Kidney capillary endothelial cell (primary cell): ENCODE data around the gene GCHFR.

Source experiments
- DNase-seq: peaks from one replicate; pipeline ENCODE4 v3.0.0-alpha.2; 2018; ENCODE audit warnings: low spot score

The GCHFR gene

DNA sequence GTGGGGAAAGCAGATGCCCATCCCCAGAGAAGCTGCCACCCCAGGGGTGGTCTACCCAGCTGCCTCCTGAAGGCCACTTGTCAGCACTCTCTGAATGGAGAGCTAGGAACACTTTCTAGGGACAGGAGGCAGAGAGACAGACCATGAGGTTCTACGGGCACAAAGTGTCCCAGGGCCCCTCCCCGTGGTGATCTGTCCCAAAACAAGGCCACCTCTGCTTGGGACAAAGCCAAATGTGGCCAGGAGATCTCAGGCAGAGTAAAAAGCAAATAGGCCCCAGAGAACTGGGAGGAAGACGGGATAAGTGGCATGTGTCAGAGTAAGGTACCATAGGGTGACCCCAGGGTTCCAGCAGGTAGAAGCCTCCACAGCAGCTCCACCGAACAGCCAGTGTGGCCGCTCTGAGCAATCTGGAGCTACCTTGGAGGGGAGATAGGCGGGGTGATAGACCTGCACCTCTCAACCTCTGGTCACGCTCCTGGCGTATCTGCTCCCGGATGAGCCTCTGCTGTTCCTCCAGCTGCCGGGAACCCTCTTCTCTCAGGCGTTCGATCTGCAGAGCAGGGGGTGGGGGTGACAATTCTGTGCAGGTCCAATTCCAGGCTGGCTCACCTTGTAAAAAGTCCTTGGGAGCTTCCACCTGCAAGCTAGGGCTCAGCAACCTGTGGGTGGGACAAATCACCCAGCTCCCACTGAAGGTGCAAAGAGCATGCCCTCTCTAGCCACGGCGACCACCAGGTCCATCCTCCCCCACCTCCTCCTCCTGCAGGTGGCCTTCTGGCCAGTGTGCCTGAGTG lies 12.1 kb downstream of the GCHFR start:
- no peak for DNase-seq

DNA sequence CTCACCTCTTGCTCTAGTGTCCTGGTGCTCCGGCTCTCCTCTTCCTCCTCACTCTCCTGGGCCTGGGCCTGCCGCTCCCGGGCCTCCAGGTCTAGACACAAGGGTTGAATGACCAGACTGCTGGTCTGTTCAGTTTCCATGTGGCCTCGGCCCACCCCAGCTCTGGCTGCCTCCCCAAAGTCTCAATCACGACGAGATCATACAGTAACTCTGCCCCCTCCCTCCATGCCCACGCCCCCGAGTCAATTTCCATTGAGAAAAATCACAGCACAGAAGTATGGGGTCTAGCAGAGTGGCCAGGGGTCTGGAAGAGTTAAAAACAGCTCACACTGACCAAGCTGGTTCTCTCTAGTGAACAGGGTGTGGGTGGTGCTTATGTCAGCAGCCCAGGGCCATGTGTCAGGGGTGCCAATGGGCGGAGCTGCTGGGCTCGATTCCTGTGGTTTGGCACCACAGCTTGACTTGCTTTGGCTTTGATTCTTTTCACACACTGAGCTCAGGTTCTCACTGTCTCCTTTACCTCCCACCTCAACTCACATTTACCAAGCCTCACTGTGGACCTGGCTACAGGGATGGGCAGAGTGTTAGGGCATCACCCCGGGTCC lies 12.8 kb downstream of the GCHFR start:
- DNase-seq = no peak

DNA sequence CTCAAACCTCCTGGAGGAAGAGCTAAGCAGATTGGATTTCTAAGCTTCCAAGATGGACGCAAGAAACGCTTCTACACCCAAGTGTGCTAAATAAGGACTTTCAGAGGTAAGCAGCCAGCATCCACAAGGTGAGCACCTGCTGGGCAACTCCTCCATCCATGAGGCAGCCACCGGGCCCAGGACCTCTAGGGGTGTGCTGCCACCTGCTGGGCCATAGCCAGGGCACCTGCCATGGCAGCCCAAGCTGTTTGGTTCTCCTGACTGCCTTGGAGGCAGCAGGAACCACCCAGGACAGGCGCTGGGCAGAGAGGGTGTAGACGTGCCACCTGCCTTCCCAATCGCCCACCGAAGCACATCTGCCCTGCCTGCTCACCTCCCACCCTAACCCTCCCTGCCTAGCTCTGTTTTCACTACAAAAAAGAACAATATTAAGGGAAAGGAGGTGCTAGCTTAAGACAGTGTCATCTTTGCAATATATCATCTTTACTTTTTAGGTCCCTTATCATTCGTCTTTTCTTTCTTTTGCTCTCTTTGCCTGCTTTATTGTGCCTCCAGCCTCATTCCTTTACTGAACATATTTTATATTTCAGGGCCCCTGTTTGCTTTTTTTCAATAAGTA lies 18.9 kb downstream of the GCHFR start:
- no peak for DNase-seq

DNA sequence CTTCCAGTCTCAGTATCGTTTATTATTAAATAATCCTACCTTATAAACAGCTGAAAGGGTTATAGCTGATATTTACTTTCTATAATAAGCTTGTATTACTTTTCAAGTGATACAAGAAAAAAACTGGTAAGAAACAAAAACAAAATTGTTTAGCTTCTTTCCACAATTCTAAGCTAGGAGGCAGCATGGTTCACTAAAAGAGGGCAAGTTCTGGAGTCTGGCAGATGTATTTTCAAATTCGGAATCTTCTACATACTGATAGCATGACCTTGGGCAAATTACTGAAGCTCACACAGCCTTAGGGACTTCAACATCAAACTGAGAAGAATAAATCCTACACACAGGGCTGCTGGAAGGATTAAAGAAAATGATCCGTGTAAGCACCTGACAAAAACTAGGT lies 21.3 kb downstream of the GCHFR start:
- DNase-seq = no peak

DNA sequence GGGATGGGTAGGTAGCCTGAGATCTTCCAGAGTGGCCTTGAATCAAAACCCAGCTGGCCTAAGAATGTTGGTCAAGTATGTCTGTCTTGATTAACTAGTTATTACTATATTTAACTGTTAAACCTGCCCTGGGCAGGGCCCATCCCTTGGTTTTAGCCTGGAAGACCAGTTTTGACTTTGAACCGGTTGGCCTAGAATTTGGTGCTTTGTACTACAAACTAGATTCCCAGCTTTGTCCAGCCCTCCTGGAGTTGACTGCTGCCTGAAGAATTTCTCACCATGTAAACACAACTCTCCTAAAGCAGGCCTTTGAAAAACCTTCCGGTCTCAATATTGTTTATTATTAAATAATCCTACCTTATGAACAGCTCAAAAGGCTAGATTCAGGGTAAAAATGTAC lies 21.9 kb downstream of the GCHFR start:
- no peak for DNase-seq

DNA sequence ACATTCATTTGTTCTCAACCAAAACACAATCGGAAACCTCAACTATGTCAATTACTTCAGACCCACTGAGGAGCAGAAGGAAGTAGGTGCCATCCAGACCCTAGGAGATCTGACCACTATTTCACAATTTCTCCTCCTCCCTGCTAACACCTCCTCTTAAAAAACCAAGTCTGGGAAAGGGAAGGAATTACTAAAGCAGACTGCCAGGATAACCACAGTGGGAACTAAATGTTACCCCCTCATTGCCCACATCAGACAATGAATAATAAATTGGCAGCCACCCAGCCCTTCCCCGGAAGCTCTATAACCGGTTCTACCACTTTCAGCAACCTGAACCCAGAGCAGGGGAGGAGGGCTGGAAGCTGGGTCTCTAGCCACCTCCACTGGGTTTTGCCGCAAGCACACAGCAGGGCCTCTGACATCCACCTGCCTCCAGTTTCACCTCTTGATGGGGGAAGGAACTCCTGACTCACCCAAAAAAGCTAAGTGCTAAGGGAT lies 23.5 kb downstream of the GCHFR start:
- DNase-seq = no peak

DNA sequence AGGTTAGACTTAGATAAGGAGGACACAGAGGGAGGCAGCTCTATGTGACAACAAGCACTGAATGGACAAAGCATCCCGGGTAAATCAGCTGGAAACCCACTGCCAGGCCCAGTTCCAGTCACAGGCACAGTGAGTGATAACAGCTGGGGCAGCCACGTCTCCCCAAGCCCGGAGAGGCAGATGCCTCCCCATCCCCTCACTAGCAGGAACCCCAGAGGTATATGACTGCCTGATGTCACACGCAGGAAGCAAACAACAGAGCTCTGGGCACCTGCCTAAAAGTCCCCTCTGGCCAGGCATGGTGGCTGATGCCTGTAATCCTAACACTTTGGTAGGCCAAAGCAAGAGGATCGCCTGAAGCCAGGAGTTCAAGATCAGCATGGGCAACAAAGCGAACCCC lies 24.1 kb downstream of the GCHFR start:
- no peak for DNase-seq

DNA sequence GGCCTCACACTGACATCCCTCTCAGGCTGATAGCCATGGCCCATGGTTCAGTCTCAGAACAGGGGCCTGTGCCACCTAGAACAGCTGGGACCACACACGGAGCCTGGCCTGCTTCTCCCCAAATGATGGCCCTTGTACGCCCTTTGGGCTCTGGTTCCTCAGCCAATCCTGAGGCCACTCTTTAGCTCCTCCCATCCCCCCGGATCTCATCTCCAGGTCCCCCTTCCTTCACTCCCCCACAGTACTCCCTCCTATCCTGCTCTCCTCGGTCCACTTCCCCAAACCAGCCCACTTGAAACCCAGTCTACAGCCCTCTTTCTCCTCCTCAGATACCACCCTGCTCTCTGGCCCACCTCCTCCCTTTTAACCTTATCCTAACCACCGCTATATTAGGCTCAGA lies 25.3 kb downstream of the GCHFR start:
- no peak for DNase-seq

DNA sequence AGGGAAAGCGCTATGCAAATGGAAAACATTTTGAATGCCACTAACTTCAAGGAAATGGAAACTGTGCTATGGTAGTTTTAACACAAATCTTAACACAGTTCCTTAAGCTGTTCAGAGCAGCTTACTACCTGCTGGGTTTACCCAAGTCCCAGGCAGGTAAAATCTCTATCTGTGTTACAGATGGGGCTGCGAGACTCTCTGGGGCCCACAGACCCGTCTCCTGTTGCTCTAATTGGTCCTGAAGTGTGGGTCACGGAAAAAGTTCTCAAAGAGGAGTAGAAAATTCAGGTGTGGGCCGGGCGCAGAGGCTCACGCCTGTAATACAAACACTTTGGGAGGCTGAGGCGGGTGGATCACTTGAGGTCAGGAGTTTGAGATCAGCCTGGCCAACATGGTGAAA lies 26.1 kb downstream of the GCHFR start:
- no peak for DNase-seq

DNA sequence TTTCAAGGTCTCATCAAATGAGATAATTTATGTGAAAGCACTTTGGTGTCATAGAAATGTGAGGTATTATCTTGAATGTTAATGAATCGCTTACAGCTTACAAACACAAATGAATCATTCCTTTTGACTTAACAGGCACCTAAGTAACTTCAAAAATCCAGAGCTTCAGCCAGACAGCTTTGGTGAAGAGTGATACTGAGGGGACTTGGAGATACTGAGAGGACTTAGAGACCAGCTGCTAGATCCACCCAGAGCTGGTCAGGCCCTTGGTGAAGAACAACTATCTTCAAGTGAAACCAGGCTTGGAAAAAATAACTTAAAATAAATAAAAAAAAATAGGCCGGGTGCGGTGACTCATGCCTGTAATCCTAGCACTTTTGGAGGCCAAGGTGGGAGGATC lies 26.9 kb downstream of the GCHFR start:
- DNase-seq = no peak

DNA sequence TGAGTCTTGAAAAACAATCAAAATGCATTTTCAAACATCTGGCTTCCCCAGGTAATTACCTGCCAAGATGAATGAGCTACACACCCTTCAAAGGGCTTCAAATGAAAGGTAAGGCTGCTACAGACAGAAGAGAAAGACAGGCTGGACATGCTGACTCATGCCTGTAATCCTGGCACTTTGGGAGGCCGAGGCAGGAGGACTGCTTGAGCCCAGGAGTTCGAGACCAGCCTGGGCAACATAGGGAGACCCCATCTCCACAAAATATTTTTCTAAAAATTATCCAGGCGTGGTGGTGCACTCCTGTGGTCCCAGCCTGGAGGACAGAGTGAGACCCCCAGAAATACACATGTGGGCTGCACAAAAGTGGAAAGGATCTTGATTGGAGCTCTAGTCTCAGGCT lies 28.5 kb downstream of the GCHFR start:
- no peak for DNase-seq

DNA sequence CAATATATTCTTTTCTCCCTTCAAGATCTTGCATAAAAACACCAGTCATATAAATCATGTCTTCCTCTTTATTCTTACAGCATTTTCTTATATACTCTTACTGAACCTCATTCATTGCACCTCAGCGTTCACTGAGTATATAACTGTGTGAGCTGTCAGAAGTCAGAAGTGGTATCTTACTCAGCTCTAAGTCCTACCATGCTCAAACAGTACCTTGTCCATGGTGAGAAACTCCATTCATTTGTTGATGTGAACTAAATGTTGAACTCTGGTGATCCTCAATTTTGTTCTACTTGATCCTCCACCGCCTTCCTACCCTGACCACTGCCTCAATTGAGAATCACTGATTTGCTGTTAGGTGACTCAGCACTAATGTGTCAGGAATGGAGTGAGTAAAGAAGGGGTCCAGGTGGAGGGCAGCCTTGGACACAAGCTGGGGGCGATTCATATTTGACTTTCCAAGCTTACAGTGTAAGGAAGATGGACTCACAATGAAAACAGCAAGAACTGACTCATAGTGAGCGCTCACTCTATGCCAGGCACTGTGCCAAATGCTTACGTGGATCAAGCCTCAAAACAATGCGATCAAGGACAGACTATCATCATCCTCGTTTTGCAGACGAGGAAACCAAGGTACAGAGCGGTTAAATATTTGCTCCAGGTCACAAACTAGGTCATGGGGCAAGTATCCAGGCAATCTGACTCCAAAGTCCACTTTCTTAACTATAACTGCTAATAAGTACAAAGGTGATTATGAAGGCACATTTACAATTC lies 29.5 kb downstream of the GCHFR start:
- DNase-seq = peak; percentile 89

DNA sequence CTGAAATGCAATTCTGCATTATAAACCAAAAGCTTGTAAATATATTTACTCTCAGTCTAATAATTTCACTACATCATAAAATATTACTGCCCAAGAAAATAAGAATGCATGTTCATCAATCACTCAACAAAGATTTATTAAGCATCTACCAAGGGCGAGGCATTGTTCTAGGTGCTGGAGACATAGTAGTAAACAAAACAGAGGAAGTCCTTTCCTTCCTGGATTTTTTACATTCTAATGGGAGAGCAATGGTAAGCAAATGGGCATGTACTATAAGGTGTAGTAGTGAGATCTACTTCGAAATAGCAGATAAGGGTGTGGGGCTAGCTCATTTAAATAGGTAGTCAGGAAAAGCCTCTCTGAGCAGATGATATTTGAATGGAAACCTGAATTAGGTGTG lies 32.2 kb downstream of the GCHFR start:
- no peak for DNase-seq

DNA sequence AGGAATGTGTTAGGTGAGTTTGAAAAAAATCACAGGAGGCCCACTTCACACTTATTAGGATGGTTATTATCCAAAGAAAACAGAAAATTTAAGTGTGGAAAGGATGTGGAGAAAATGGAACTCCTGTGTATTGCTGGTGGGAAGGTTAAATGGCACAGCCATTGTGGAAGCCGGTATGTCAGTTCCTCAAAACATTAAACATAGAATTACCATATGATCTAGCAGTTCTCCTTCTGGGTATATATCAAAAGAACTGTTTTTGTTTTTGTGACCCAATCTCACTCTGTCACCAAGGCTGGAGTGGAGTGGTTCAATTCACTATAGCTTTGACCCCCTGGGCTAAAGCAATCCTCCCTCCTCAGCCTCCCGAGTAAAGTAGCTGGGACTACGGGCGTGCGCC lies 32.6 kb downstream of the GCHFR start:
- DNase-seq = no peak

DNA sequence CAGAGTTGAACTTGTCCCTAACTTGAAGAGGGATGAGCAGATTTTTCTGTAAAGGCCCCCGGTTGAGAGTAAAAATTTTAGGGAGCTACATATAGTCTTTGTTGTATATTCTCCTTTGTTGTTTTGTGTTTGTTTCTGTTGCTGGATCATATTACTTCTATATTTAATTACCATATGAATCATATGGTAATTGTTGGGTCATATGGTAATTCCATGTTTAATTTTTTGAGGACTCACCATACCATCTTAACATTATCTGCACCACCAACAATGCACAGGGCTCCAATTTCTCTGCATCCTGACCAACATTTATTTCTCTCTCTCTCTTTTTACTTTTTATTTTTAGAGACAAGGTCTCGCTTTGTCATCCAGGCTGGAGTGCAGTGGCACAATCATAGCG lies 35.7 kb downstream of the GCHFR start:
- DNase-seq = no peak

DNA sequence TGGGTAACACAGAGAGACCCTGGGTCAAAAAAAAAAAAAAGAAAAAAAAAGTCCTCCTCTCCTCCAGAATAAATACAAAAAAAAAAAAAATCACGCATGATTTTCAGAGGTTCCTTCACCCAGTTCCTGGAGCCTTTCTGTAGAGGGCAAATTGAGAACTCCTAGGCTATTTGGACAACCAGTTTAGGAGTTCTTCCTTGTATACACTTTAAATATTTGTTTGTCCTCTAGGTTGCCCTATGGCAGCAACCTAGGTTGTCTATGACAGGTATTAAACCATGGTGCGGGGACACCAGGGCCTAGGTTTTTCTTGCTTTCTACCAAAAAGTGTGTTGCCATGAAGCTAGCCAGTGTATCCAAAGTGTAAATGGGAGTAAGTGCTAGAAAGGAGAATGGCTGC lies 39.2 kb downstream of the GCHFR start:
- no peak for DNase-seq

DNA sequence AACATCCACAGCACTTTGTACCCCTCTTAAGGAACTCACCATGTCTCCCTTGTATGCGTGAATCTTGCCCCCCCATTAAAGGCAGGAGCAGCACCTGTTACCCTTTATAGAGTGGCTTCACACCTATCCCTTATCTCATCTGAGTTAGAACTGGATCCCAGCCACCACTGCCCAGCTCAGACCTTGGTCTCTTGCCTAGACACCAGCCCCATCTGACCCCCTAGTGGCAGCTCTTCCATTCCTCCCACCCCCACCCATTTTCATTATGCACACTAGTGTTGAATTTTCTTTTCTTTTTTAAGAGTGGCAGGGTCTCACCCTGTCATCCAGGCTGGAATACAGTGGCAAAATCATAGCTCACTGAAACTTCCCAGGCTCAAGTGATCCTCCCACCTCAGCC lies 39.8 kb downstream of the GCHFR start:
- DNase-seq = no peak

DNA sequence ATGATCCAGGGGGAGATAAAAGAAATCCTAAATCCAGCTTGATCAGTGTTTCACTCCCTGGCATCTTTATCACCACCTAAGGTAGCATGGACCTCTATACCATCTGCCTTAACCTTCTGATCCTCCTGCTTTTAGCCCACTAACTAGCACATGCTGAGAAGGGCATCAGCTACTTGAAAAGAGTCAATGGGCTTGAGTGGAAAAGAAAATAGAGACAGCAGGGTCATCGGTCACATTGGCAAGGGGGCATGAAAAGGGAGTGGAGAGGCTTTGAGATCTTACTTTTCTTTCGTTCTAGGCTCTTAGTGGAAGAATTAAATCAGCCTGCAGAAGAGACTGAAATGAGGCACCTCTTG lies 42.8 kb downstream of the GCHFR start:
- DNase-seq = no peak

DNA sequence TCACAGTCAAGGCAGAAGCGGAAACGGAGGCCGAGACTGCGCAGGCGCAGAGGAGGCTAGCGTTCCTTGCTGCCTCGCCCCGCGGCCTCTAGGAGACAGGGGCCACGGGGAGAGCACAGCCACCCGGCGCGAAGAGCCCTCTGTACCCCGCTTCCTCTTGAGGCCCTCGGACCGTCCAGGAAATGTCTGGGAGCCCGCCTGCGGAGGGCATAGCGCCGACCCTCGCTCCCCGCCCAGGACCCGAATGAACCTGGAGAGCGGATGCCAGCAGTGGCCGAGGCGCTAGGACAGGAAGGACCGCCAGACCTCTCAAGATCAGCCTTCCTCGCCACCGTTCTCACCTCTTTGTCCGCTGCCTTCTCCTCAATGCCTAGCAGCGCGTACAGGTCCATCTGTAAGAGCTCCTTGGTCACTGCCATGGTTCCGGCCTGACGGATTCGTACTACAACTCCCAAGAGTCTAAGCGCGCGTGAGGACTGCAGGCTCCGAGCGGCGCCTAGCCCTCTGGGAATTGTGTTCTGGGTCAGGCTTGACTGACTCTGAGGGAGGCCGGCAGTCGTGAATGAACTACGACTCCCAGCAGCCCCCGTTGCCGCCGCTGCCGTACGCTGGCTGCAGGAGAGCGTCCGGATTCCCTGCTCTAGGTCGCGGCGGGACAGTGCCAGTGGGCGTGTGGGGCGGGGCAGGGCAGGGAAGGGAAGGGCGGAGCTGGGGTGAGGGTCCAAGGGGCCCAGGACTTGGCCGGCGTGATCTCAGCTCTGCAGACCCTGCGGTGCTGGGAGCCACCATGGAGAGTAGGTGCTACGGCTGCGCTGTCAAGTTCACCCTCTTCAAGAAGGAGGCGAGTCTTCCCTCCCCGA lies 43.4 kb downstream of the GCHFR start, which contains the start of the genes DNAJC17 and ZFYVE19:
TSS of gene DNAJC17 (minus strand) at position 446 of the 860 bp plus-strand sequence. CDS start at position 419, 27 bp downstream.
TSS of gene ZFYVE19 (plus strand) at position 62 of the 860 bp plus-strand sequence. CDS start at position 563, 501 bp downstream.
- peak; percentile 98 for DNase-seq

DNA sequence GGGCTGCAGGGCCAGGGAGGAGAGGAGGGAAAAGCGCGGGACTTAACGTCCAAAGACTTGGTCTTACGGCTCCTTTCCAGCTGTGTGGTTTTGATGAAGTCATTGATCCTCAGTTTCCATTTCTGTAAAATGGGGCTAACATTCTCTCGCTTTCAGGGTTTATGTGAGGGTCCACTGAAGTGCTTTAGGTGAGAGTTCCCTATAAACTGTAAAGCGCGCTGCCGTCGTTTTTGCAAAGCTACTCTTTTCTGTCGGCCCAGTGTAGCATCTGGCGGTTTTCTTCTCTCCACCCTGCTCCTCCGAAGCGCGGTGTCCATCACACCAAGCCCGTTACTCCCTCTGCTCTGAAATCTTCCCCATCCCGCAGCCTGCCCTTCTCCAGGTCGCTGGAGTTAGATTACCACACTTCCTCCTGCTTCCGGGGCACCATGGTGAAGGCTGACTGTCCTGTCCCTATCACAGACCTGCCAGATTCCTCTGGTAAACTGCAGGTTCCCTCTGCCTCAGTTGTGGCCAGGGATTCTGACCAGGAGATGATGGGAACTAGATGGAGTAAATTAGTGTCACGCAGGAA lies 44.1 kb downstream of the GCHFR start:
- DNase-seq = no peak

DNA sequence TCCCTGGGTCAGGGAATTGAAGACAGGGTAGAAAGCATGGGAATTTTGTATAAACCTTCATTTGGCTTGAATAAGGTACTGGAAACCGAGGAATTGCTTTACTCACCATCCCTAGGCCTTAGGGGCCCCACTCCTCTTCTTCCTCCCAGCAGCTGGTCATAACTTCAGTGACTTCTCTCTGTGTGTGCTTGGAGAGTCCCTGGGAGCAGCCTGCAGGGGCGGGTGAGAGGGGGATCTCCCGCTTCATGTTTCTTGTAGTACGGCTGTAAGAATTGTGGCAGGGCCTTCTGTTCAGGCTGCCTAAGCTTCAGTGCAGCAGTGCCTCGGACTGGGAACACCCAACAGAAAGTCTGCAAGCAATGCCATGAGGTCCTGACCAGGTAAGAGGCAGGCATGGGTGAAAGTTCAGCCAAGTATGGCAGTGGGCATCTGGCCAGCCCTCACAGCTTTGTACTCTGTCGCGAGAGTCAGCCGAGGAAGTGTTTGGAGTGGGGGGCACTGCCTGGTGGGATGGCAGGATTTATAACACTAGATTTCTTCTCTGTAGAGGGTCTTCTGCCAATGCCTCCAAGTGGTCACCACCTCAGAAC lies 45.1 kb downstream of the GCHFR start:
- no peak for DNase-seq
